Tibial artery (tissue), 4 donors: Measurements from ENCODE around the gene KRT13.

Experiments
- DNase-seq, 2 donors: peaks; one replicate each; pipeline ENCODE4 v3.0.0-alpha.2; 2019
- H3K27ac ChIP-seq, 2 donors: fragments of 200-600 bp; sonication (generic) in 1 of 2; 1 replicate in 1 of 2; 2 replicates in 1 of 2; pipeline ENCODE4 v1.5.1; 2018 to 2019; ENCODE audit warnings: mild to moderate bottlenecking in 1 of 2
- H3K27me3 ChIP-seq, 2 donors: fragments of 200-600 bp; sonication (generic) in 1 of 2; one replicate each; pipeline versions ENCODE4 v1.5.1 to v1.6.0; 2016 to 2019
- H3K36me3 ChIP-seq, 3 donors: fragments of 200-600 bp; sonication (generic) in 2 of 3; one replicate each; pipeline ENCODE4 v1.5.1; 2016 to 2019; ENCODE audit warnings: mild to moderate bottlenecking in 2 of 3
- H3K4me1 ChIP-seq, 4 donors: fragments of 200-600 bp; sonication (generic) in 2 of 4; 1 replicate in 3 of 4; 2 replicates in 1 of 4; pipeline ENCODE4 v1.5.1; 2016 to 2019
- H3K4me3 ChIP-seq, 2 donors: fragments of 200-600 bp; sonication (generic) in 1 of 2; 1 replicate in 1 of 2; 2 replicates in 1 of 2; pipeline ENCODE4 v1.5.1; 2018 to 2019; ENCODE audit warnings: mild to moderate bottlenecking in 2 of 2
- H3K9me3 ChIP-seq, 3 donors: fragments of 200-600 bp; sonication (generic) in 1 of 3; one replicate each; pipeline ENCODE4 v1.5.1; 2016 to 2019
- intact Hi-C: fragments of 100-400 bp; cut with DNase I; formaldehyde crosslinking; loops from one replicate; pipeline ENCODE4 v1.15.0; 2023; ENCODE audit warnings: low total_unique reads
- TF ChIP-seq, protein P1 (sequence below), 2 experiments: fragments of 200-600 bp in 1 of 2; fragments of 450-650 bp in 1 of 2; IDR thresholded peaks; one replicate each; pipeline ENCODE4 v1.5.1; 2017 to 2019; ENCODE audit warnings: antibody characterized with exemption in 2 of 2, mild to moderate bottlenecking in 1 of 2, moderate library complexity in 1 of 2

Gene KRT13

DNA sequence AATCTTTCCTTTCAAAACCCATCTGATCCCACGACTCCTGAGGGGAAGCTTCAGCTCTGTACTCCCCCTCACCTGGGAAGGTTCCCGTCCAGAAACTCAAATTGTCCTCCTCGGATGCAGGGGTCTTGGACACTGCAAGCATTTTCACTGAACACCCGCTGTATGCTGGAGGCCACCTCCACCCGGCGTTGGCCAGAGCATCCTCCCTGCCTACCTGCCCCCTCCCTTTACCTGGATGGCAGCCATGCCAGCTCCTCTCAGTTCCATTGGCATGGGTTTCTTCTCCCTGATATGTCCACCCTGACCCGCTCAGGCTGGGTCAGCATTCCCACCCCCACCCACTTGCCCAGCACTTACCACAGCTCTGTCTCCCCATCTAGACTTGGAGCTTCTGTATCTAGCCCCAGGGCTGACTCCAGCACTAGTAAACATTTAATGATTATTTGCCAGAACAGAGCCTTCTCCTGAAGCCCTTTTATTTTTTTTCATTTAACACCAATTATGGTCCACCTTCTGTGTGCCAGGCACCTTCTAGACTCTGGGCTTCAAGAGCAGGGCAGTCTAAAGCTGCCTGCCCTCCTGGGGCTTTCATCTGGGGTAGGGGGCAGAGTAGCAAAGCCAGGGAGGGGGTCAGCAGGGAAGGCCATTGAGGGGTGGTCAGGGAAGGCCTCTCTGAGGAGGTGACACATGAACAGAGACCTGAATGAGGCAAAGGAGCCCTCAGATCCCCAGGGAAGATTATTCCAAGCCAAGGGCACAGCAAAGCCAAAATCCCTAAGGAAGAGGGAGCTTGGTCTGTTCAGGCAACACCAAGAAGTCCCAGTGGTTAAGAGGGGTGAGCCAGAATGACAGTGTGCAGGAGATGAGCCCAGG lies 31.6 kb upstream of the KRT13 start:
- TF ChIP-seq, protein P1, sequence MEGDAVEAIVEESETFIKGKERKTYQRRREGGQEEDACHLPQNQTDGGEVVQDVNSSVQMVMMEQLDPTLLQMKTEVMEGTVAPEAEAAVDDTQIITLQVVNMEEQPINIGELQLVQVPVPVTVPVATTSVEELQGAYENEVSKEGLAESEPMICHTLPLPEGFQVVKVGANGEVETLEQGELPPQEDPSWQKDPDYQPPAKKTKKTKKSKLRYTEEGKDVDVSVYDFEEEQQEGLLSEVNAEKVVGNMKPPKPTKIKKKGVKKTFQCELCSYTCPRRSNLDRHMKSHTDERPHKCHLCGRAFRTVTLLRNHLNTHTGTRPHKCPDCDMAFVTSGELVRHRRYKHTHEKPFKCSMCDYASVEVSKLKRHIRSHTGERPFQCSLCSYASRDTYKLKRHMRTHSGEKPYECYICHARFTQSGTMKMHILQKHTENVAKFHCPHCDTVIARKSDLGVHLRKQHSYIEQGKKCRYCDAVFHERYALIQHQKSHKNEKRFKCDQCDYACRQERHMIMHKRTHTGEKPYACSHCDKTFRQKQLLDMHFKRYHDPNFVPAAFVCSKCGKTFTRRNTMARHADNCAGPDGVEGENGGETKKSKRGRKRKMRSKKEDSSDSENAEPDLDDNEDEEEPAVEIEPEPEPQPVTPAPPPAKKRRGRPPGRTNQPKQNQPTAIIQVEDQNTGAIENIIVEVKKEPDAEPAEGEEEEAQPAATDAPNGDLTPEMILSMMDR (IDR thresholded peaks at IDR 0.05), result no peak
- no peak for DNase-seq
- Histone ChIP-seq H3K27ac (no peak overlapping the region), H3K9me3 (no peaks in the 10 kb centered on the region), H3K36me3 (no peaks in the 10 kb centered on the region), H3K4me1 (peaks cover 0 to 16% (median 0%) of the 10 kb centered on the region in 4 donors), H3K4me3 (no peak overlapping the region), H3K27me3 (peaks cover 0 to 25% of the 10 kb centered on the region in 2 donors)
- intact Hi-C loops, result no loop called here

DNA sequence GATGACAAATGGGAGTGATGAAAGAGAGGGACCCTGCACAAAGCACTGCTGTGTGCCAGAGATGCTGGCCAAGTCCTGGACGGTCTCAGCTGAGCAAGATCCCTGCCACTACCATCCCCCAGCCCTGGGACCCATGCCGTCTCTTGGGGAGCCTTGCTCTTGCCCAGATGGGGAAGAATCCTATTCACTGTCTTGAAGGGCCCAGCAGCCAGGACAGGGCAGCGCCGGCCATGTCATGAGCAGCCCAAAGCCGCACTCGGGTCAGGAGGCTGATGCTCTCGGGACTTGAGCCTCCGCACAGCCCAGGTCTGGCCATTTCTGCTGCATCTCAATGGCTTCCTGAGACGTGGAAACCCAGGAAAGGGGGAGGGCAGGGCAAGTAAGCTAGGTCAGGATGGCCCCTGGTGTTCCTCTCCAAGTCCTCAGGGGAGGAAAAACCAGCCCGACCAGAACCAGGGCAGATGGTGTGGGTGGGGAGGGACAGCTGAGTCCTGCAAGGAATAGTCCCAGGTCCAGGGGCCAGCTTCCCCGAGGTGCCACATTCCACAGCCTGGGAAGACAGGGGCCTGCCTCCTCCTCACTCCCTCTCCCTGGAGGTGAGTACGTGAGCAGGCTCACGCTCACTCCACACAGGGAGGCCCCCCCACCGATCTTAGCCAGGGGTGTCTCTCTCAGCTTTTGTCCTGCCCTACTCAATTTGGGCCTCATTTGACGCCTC lies 30.5 kb upstream of the KRT13 start:
- Histone ChIP-seq H3K36me3 (no peaks in the 10 kb centered on the region), H3K27me3 (peaks cover 0 to 25% of the 10 kb centered on the region in 2 donors), H3K4me1 (peaks cover 0 to 16% (median 0%) of the 10 kb centered on the region in 4 donors), H3K9me3 (no peaks in the 10 kb centered on the region), H3K27ac (no peak overlapping the region), H3K4me3 (no peak overlapping the region)
- intact Hi-C loops, result no loop called here
- TF ChIP-seq, protein P1 (IDR thresholded peaks at IDR 0.05), result no peak
- no peak for DNase-seq

DNA sequence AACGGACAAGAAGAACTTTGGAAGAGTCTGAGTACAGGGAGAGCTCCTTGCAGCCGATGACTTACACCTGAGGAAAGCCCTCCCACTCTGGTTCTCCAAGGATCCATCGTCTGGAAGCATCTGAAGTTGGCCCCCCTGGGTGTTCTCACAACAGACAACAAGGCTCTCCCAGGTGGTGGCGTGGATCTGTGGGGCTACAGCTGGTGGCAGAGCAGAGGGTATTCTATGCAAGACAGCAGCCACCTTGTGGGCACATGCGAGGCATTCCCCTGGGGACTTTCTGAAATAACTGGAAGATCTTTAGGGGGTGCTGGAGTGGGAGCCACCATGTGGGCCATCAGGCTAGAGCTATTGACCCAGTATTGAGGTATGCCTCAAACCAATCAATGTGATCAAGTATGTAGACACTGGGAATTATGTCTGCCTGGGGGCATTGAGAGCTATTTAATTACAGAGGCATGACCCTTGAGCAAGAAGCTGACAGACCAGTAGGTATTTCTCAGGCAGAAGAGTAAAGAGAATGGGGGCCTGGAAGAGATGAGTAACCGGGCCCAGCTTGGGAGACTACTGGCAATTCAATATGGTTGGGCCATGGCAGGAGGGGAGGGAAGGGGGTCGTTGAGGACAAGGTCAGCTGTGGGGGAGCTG lies 29.6 kb upstream of the KRT13 start:
- TF ChIP-seq, protein P1 (IDR thresholded peaks at IDR 0.05), result no peak
- intact Hi-C loops, result no loop called here
- Histone ChIP-seq H3K4me3 (no peak overlapping the region), H3K27me3 (peaks cover 0 to 25% of the 10 kb centered on the region in 2 donors), H3K4me1 (peaks cover 0 to 16% (median 0%) of the 10 kb centered on the region in 4 donors), H3K36me3 (no peaks in the 10 kb centered on the region), H3K27ac (no peak overlapping the region), H3K9me3 (no peaks in the 10 kb centered on the region)
- no peak for DNase-seq

- Histone ChIP-seq H3K27ac (no peak overlapping the region), H3K27me3 (peaks cover 0 to 39% of the 10 kb centered on the region in 2 donors), H3K4me1 (peaks cover 0 to 12% (median 0%) of the 10 kb centered on the region in 4 donors), H3K9me3 (no peaks in the 10 kb centered on the region), H3K36me3 (no peaks in the 10 kb centered on the region), H3K4me3 (no peak overlapping the region)
- TF ChIP-seq, protein P1 (IDR thresholded peaks at IDR 0.05), result no peak
- DNase-seq, result no peak
- intact Hi-C loops, result no loop called here
These were observed 28.2 kb upstream of the KRT13 start for GRCh38 chr17:41533613-41534012.

DNA sequence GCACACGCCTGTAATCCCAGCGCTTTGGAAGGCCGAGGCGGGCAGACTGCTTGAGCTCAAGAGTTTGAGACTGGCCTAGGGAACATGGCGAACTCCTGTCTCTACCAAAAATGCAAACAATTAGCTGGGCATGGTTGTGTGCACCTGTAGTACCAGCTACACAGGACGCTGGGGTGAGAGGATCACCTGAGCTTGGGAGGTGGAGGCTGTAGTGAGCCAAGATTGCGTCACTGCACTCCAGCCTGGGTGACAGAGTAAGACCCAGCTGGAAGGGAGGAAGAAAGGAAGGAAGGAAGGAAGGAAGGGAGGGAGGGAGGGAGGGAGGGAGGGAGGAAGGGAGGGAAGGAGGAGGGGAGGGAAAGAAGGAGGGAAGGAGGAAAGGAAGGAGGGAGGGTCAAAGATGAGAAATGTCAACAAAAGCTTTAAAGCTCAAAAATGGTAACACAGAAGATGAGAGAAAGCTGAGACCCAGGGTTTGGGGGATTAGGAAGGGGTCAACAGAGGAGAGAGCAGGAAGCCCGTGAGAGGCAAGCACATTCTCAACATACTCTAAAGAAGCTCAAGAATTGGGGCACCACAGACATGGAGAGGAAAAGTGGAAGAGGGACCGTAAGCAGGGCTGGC lies 27.6 kb upstream of the KRT13 start:
- no peak for DNase-seq
- no peaks in the 10 kb centered on the region for H3K36me3 ChIP-seq
- H3K27me3 ChIP-seq, result peaks cover 0 to 45% of the 10 kb centered on the region in 2 donors
- intact Hi-C loops, result no loop called here
- no peaks in the 10 kb centered on the region for H3K9me3 ChIP-seq
- peaks cover 0 to 17% (median 3%) of the 10 kb centered on the region in 4 donors for H3K4me1 ChIP-seq
- TF ChIP-seq, protein P1 (IDR thresholded peaks at IDR 0.05), result no peak
- H3K4me3 ChIP-seq, result no peak overlapping the region
- no peak overlapping the region for H3K27ac ChIP-seq
